GM12865 (cell line): ENCODE data around the gene EPDR1.
"Not testable (repeated sequence)": the region's sequence is repeated elsewhere in the genome, so short reads cannot be mapped to it uniquely, and the experiment has no call there.

ENCODE experiments used
- DNase-seq: peaks from one replicate; pipeline ENCODE4 v3.0.0; 2010; ENCODE audit warnings: low read depth
- H3K4me3 ChIP-seq: 2 replicates; pipeline ENCODE4 v1.5.1; 2011; ENCODE audit warnings: mild to moderate bottlenecking, low read depth, low read length, control low read depth
- CTCF ChIP-seq: IDR thresholded peaks from 2 replicates; pipeline ENCODE4 v1.5.1; 2011; ENCODE audit warnings: low read length, control low read depth, low read depth, inconsistent platforms; ENCODE audit not compliant: insufficient read depth; ENCODE audit errors: missing control alignments

Gene EPDR1

GRCh38 chr7:37943905-37944736 lies 23.7 kb downstream of the EPDR1 start:
- no peak for TF ChIP-seq CTCF
- DNase-seq: peak; percentile 42
- H3K4me3 ChIP-seq: no peak overlapping the region

DNA sequence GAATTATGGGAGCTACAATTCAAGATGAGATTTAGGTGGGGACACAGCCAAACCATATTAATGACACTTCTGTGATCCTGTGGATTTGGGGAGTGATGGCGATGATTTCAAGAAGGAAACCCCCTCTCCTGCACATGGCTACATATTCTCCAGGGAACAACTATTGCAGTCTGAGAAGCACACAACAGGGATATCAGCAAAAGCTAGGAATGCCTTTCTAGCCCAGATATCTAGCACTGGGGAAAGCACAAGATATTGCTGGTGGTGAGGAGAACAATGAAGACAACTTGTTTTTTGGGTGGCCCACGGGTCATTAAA lies 24.3 kb downstream of the EPDR1 start:
- no peak overlapping the region for H3K4me3 ChIP-seq
- no peak for TF ChIP-seq CTCF
- no peak for DNase-seq

- DNase-seq: no peak
- H3K4me3 ChIP-seq: no peak overlapping the region
- TF ChIP-seq CTCF: no peak
Measured at GRCh38 chr7:37945336-37945735, 24.9 kb downstream of the EPDR1 start.

GRCh38 chr7:37947138-37947940 lies 26.9 kb downstream of the EPDR1 start:
- no peak overlapping the region for H3K4me3 ChIP-seq
- no peak for TF ChIP-seq CTCF
- no peak for DNase-seq

DNA sequence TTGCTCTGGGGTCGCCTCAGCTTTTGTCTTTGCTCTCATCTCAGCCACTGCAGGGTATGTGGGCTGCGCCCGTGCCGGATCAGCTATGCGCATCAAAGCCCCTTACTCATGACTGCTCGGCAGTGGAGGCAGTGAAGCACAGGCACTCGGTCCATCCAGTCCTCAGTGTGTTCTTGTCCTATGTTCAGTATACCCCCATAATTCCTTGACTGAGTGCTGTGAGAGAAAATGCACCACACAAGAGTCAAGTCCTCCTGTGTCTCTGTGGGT lies 27.4 kb downstream of the EPDR1 start:
- no peak for TF ChIP-seq CTCF
- DNase-seq: no peak
- H3K4me3 ChIP-seq: no peak overlapping the region

DNA sequence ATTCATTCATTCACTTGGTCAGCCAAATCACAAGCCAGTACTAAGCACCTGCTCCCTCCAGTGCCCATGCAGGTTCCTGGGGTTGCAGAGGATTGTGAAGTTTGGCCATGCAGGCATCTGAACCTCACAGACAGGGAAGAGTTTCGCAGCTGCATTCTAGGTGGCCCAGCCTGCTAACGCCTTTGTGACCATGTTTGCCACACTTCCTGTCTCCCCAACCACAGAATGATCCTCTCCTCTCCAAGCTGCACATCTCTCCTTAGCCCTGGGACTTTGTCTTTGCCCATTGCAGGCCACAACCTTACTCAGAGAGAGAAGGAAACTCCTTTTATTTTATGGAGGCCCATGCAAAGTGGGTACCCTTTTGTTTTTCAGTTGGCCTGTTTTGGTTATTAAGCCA lies 31.8 kb downstream of the EPDR1 start:
- DNase-seq: no peak
- TF ChIP-seq CTCF: no peak
- H3K4me3 ChIP-seq: no peak overlapping the region

- not testable (repeated sequence) for DNase-seq, H3K4me3 ChIP-seq
Measured at GRCh38 chr7:37954217-37954616, 33.8 kb downstream of the EPDR1 start.
